Uterus (tissue), 2 donors: ENCODE measurements around the gene CRABP2.

ENCODE experiments used
- POLR2A ChIP-seq, 2 donors: fragments of 450-650 bp; IDR thresholded peaks; one replicate each; pipeline ENCODE4 v1.6.1; 2016; ENCODE audit warnings: antibody characterized with exemption in 2 of 2, mild to moderate bottlenecking in 1 of 2, moderate library complexity in 1 of 2
- TF ChIP-seq, protein P1 (sequence below), 4 experiments: fragments of 200-600 bp in 2 of 4; fragments of 450-650 bp in 2 of 4; sonication (generic) in 2 of 4; IDR thresholded peaks; one replicate each; pipeline ENCODE4 v1.5.1; 2016 to 2019; ENCODE audit warnings: antibody characterized with exemption in 4 of 4, mild to moderate bottlenecking in 2 of 4, moderate library complexity in 1 of 4

DNA sequence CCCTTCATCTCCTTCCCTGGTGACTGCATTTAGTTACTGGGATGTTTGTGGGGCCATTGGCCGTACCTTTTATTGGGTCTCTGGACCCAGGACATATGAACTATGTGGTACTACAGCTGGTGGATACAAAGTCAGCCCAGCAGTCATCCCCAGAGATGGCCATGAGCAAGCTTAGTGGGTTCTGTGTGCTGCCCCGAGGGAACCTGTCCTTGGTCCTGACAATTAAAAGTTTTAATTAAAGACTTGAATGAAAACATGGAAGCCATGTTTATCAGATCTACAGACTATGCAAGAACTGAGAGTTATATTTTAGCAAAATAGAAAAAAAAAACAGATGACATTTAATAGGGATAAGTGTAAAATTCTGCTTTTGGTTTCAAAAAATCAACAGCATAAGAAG is 25.3 kb downstream of the CRABP2 start:
- TF ChIP-seq, protein P1, sequence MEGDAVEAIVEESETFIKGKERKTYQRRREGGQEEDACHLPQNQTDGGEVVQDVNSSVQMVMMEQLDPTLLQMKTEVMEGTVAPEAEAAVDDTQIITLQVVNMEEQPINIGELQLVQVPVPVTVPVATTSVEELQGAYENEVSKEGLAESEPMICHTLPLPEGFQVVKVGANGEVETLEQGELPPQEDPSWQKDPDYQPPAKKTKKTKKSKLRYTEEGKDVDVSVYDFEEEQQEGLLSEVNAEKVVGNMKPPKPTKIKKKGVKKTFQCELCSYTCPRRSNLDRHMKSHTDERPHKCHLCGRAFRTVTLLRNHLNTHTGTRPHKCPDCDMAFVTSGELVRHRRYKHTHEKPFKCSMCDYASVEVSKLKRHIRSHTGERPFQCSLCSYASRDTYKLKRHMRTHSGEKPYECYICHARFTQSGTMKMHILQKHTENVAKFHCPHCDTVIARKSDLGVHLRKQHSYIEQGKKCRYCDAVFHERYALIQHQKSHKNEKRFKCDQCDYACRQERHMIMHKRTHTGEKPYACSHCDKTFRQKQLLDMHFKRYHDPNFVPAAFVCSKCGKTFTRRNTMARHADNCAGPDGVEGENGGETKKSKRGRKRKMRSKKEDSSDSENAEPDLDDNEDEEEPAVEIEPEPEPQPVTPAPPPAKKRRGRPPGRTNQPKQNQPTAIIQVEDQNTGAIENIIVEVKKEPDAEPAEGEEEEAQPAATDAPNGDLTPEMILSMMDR (IDR thresholded peaks at IDR 0.05) = no peak
- TF ChIP-seq POLR2A (IDR thresholded peaks at IDR 0.05) = no peak
